Glutamatergic neuron (in vitro differentiated cells): ENCODE measurements around the gene SH3YL1. TPM values are rescaled to one million over a fixed set of nuclear protein-coding genes. Genes with fewer than 3 reads are reported as not detected.
A peak's percentile ranks its signal among the peaks of the same experiment; 100 is the strongest.

Source experiments
- DNase-seq: peaks from one replicate; pipeline ENCODE4 v3.0.0; 2022
- H3K27ac Mint-ChIP-seq: one replicate; pipeline ENCODE4 v1.8.0; 2020; ENCODE audit warnings: mild to moderate bottlenecking, mixed read lengths, inconsistent platforms; ENCODE audit not compliant: unreplicated experiment
- H3K27me3 Mint-ChIP-seq: one replicate; pipeline ENCODE4 v1.8.0; 2020; ENCODE audit warnings: mild to moderate bottlenecking, moderate library complexity, mixed read lengths, inconsistent platforms; ENCODE audit not compliant: unreplicated experiment
- H3K36me3 Mint-ChIP-seq: one replicate; pipeline ENCODE4 v1.8.0; 2020; ENCODE audit warnings: mild to moderate bottlenecking, mixed read lengths, inconsistent platforms; ENCODE audit not compliant: unreplicated experiment
- H3K4me1 Mint-ChIP-seq: one replicate; pipeline ENCODE4 v1.8.0; 2020; ENCODE audit warnings: mild to moderate bottlenecking, low read depth, mixed read lengths, inconsistent platforms; ENCODE audit not compliant: unreplicated experiment
- H3K4me3 Mint-ChIP-seq: one replicate; pipeline ENCODE4 v1.8.0; 2020; ENCODE audit warnings: mild to moderate bottlenecking, mixed read lengths, inconsistent platforms; ENCODE audit not compliant: unreplicated experiment
- H3K9me3 Mint-ChIP-seq: one replicate; pipeline ENCODE4 v1.8.0; 2020; ENCODE audit warnings: mild to moderate bottlenecking, moderate library complexity, mixed read lengths, inconsistent platforms; ENCODE audit not compliant: unreplicated experiment
- CTCF ChIP-seq: fragments of 200-600 bp; sonication (generic); IDR thresholded peaks from one replicate; pipeline ENCODE4 v1.5.0; 2021; ENCODE audit not compliant: partially characterized antibody, unreplicated experiment
- total RNA-seq: library from RNA; stranded (reverse); fragmentation: NEBNext Ultra II Directional; extraction: Animal tissue kit (Norgen Biotek cat#: 25700); gene quantifications from one replicate; pipeline ENCODE4 v1.2.1, GENCODE V29; 2021; ENCODE audit not compliant: unreplicated experiment

SH3YL1 gene
- total RNA-seq, 1 donor from 2014 or later = 21.4 TPM

- Mint-ChIP-seq H3K4me3 (no peak overlapping the region), H3K36me3 (peaks cover 9% of the 10 kb centered on the region), H3K4me1 (peaks cover 23% of the 10 kb centered on the region), H3K27me3 (peaks cover 8% of the 10 kb centered on the region), H3K27ac (peak overlapping the region; percentile 66), H3K9me3 (peaks cover 13% of the 10 kb centered on the region)
- TF ChIP-seq CTCF = no peak
- no peak for DNase-seq
Measured at GRCh38 chr2:259789-260331, 4.0 kb downstream of the SH3YL1 start.

GRCh38 chr2:258933-259332 lies 4.9 kb downstream of the SH3YL1 start:
- Mint-ChIP-seq H3K4me3 (peak overlapping the region; percentile 35), H3K9me3 (peaks cover 16% of the 10 kb centered on the region), H3K4me1 (peaks cover 32% of the 10 kb centered on the region), H3K27me3 (peaks cover 8% of the 10 kb centered on the region), H3K27ac (peak overlapping the region; percentile 95), H3K36me3 (peaks cover 9% of the 10 kb centered on the region)
- TF ChIP-seq CTCF = no peak
- peak; percentile 36 for DNase-seq

- DNase-seq = no peak
- TF ChIP-seq CTCF = no peak
- Mint-ChIP-seq H3K27me3 (peaks cover 8% of the 10 kb centered on the region), H3K4me3 (no peak overlapping the region), H3K9me3 (peaks cover 14% of the 10 kb centered on the region), H3K36me3 (peaks cover 9% of the 10 kb centered on the region), H3K4me1 (peaks cover 34% of the 10 kb centered on the region), H3K27ac (peak overlapping the region; percentile 95)
Measured at GRCh38 chr2:257842-258241, 6.0 kb downstream of the SH3YL1 start.

- TF ChIP-seq CTCF = no peak
- H3K36me3 Mint-ChIP-seq = peaks cover 9% of the 10 kb centered on the region
- H3K27me3 Mint-ChIP-seq = peaks cover 8% of the 10 kb centered on the region
- H3K9me3 Mint-ChIP-seq = peaks cover 14% of the 10 kb centered on the region
- no peak for DNase-seq
- H3K4me3 Mint-ChIP-seq = no peak overlapping the region
- H3K4me1 Mint-ChIP-seq = peaks cover 30% of the 10 kb centered on the region
- no peak overlapping the region for H3K27ac Mint-ChIP-seq
Measured at GRCh38 chr2:257429-257828, 6.4 kb downstream of the SH3YL1 start.

- no peak for DNase-seq
- no peak overlapping the region for H3K4me3 Mint-ChIP-seq
- no peak for TF ChIP-seq CTCF
- H3K4me1 Mint-ChIP-seq = peaks cover 33% of the 10 kb centered on the region
- peaks cover 14% of the 10 kb centered on the region for H3K9me3 Mint-ChIP-seq
- H3K27ac Mint-ChIP-seq = no peak overlapping the region
- peaks cover 9% of the 10 kb centered on the region for H3K36me3 Mint-ChIP-seq
- H3K27me3 Mint-ChIP-seq = peaks cover 8% of the 10 kb centered on the region
Measured at GRCh38 chr2:256094-256493, 7.7 kb downstream of the SH3YL1 start.
